PFSK-1 (cell line): ENCODE data around the gene FGD6.

Experiments
- FOXP2 ChIP-seq: optimal IDR thresholded peaks from 2 replicates; pipeline ENCODE3; 2011; ENCODE audit warnings: borderline replicate concordance, control low read depth, inconsistent platforms; ENCODE audit not compliant: insufficient read depth; ENCODE audit errors: extremely low read length, extremely low read depth
- POLR2AphosphoS5 ChIP-seq: IDR thresholded peaks from 2 replicates; pipeline ENCODE4 v1.6.1; 2012; ENCODE audit warnings: low read depth, mild to moderate bottlenecking, control low read depth, low read length, moderate library complexity
- REST ChIP-seq, 2 experiments: IDR thresholded peaks; 2 replicates each; pipeline versions ENCODE4 v1.6.1 to v1.8.0; 2011 to 2012; ENCODE audit warnings: low read depth in 2 of 2, low read length in 2 of 2, control low read depth in 1 of 2, inconsistent platforms in 1 of 2, mild to moderate bottlenecking in 1 of 2, moderate library complexity in 1 of 2; ENCODE audit not compliant: insufficient read depth in 1 of 2
- TAF1 ChIP-seq: IDR thresholded peaks from 2 replicates; pipeline ENCODE4 v1.6.1; 2012; ENCODE audit warnings: low read length, control low read depth, borderline replicate concordance; ENCODE audit not compliant: insufficient read depth

- no peak for TF ChIP-seq POLR2AphosphoS5
- TF ChIP-seq TAF1 = no peak
- no peak for TF ChIP-seq REST (IDR thresholded peaks at IDR 0.05; ENCODE audit: insufficient read depth in 1 of 2, low read depth in 2 of 2, low read length in 2 of 2)
- TF ChIP-seq FOXP2 = no peak
Measured at GRCh38 chr12:95104919-95105452, 112.3 kb downstream of the FGD6 start.
